HepG2 (cell line): ENCODE measurements around the gene CD300LF. TPM values are rescaled to one million over a fixed set of nuclear protein-coding genes. Genes with fewer than 3 reads are reported as not detected.
A peak's percentile ranks its signal among the peaks of the same experiment; 100 is the strongest.

Experiments used
- ATAC-seq: fragments of 200-7000 bp; cut with Tn5 transposase; 3 replicates; pipeline ENCODE4 v1.9.1; 2020; ENCODE audit warnings: mild to moderate bottlenecking, moderate library complexity
- BruUV-seq: library from RNA; stranded (reverse); fragments of 400-500 nt; replicated peaks from 2 replicates; lab custom pipeline; 2021; lab: Mats Ljungman, UMichigan
- CTCF ChIA-PET: fragments of 300-600 bp; formaldehyde crosslinking; extraction: SDS; loops from one replicate; lab custom pipeline; 2021; ENCODE audit warnings: low total read pairs, inconsistent platforms, low intra/inter-chr PET ratio; lab: Yijun Ruan, JAX
- POLR2A ChIA-PET: fragments of 350-600 bp; sonication (Branson Sonifier 250); formaldehyde crosslinking; loops from one replicate; lab custom pipeline; 2020; ENCODE audit warnings: antibody characterized with exemption, inconsistent platforms; lab: Yijun Ruan, JAX
- DNase-seq: peaks from one replicate; pipeline ENCODE4 v3.0.0-alpha.2; 2015; ENCODE audit warnings: low spot score
- FAIRE-seq: peaks from 3 replicates; lab custom pipeline; 2011; peaks lifted over from hg19 to GRCh38; lab: Jason Lieb, UNC
- H2AFZ ChIP-seq: one replicate; pipeline ENCODE4 v1.6.1; 2011; ENCODE audit warnings: low read length, inconsistent platforms
- H3K27ac ChIP-seq: fragments of 300-600 bp; 3 replicates; pipeline ENCODE4 v1.8.0; 2011; ENCODE audit warnings: mixed run types, mild to moderate bottlenecking, mixed read lengths, low read length, inconsistent platforms; ENCODE audit not compliant: insufficient read depth; ENCODE audit errors: extremely low read length
- H3K27me3 ChIP-seq, 2 experiments: fragments of 200-600 bp in 1 of 2; 2 replicates in 1 of 2; 3 replicates in 1 of 2; pipeline versions ENCODE4 v1.6.0 to v1.8.0; 2011; ENCODE audit warnings: low read length in 2 of 2, mild to moderate bottlenecking in 2 of 2, moderate library complexity in 2 of 2, inconsistent platforms in 1 of 2; ENCODE audit not compliant: insufficient read depth in 2 of 2, control insufficient read depth in 1 of 2
- H3K36me3 ChIP-seq, 2 experiments: fragments of 200-600 bp in 1 of 2; replicated peaks in 1 of 2; 2 replicates in 1 of 2; 3 replicates in 1 of 2; pipeline versions ENCODE4 v1.5.1 to v1.8.0; 2011; ENCODE audit warnings: low read length in 2 of 2, inconsistent platforms in 1 of 2; ENCODE audit not compliant: insufficient read depth in 2 of 2, control insufficient read depth in 1 of 2
- H3K4me1 ChIP-seq: 2 replicates; pipeline ENCODE4 v1.5.1; 2012; ENCODE audit warnings: low read length, inconsistent platforms; ENCODE audit not compliant: insufficient read depth
- H3K4me2 ChIP-seq: 2 replicates; pipeline ENCODE4 v1.6.0; 2011; ENCODE audit warnings: low read depth, low read length, inconsistent platforms
- H3K4me3 ChIP-seq, 3 experiments: fragments of 200-600 bp in 1 of 3; sonication (generic), shearing (Covaris generic) in 1 of 3; replicated peaks in 1 of 3; 2 replicates each; pipeline ENCODE4 v1.5.1; 2011 to 2016; ENCODE audit warnings: low read length in 3 of 3, inconsistent platforms in 2 of 3, low read depth in 2 of 3, mild to moderate bottlenecking in 2 of 3, control low read depth in 1 of 3, mixed read lengths in 1 of 3; ENCODE audit not compliant: insufficient read depth in 1 of 3
- H3K79me2 ChIP-seq: one replicate; pipeline ENCODE4 v1.6.1; 2011; ENCODE audit warnings: low read length, inconsistent platforms; ENCODE audit not compliant: insufficient read depth
- H3K9ac ChIP-seq: 2 replicates; pipeline ENCODE4 v1.6.0; 2011; ENCODE audit warnings: mild to moderate bottlenecking, low read depth, low read length, inconsistent platforms; ENCODE audit not compliant: insufficient read depth
- H3K9me3 ChIP-seq: 2 replicates; pipeline ENCODE4 v1.5.1; 2012; ENCODE audit warnings: mild to moderate bottlenecking, low read length
- H4K20me1 ChIP-seq: 2 replicates; pipeline ENCODE4 v1.6.0; 2011; ENCODE audit warnings: inconsistent platforms, mild to moderate bottlenecking, low read length, moderate library complexity; ENCODE audit not compliant: insufficient read depth
- ARNT2 ChIP-seq: sonication (generic); formaldehyde crosslinking; IDR thresholded peaks from 2 replicates; pipeline ENCODE4 v1.8.0; 2022; ENCODE audit warnings: mild to moderate bottlenecking, low read depth, missing genetic modification reagents, moderate library complexity
- FIP1L1 ChIP-seq: fragments of 200-400 bp; formaldehyde crosslinking; IDR thresholded peaks from 2 replicates; pipeline ENCODE4 v1.6.1; 2018; ENCODE audit warnings: low read depth, mild to moderate bottlenecking, low read length, moderate library complexity, borderline replicate concordance; ENCODE audit not compliant: insufficient read depth
- LBX2 ChIP-seq: sonication (generic); formaldehyde crosslinking; IDR thresholded peaks from 2 replicates; pipeline ENCODE4 v1.5.0; 2020; ENCODE audit warnings: missing genetic modification reagents, mild to moderate bottlenecking, borderline replicate concordance
- MAF1 ChIP-seq: sonication (generic); formaldehyde crosslinking; IDR thresholded peaks from 2 replicates; pipeline ENCODE4 v1.5.0; 2020; ENCODE audit warnings: missing genetic modification reagents, borderline replicate concordance
- NONO ChIP-seq, 2 experiments: fragments of 450-650 bp in 1 of 2; sonication (generic) in 1 of 2; formaldehyde crosslinking in 1 of 2; IDR thresholded peaks in 1 of 2; conservative IDR thresholded peaks in 1 of 2; 2 replicates each; pipeline versions ENCODE4 v1.6.1 to v1.8.0; 2017 to 2022; ENCODE audit warnings: mild to moderate bottlenecking in 1 of 2, missing genetic modification reagents in 1 of 2, moderate library complexity in 1 of 2
- PHB2 ChIP-seq: fragments of 450-650 bp; IDR thresholded peaks from 2 replicates; pipeline ENCODE4 v1.6.1; 2018; ENCODE audit not compliant: partially characterized antibody
- SALL1 ChIP-seq: sonication (generic); formaldehyde crosslinking; IDR thresholded peaks from 2 replicates; pipeline ENCODE4 v1.8.0; 2022; ENCODE audit warnings: mild to moderate bottlenecking, missing genetic modification reagents
- SRSF1 ChIP-seq: fragments of 200-400 bp; formaldehyde crosslinking; optimal IDR thresholded peaks from 2 replicates; pipeline ENCODE3; 2017; ENCODE audit warnings: mild to moderate bottlenecking, low read depth, low read length, moderate library complexity
- THAP9 ChIP-seq: sonication (generic); formaldehyde crosslinking; IDR thresholded peaks from 2 replicates; pipeline ENCODE4; 2020; ENCODE audit warnings: missing genetic modification reagents, mild to moderate bottlenecking, borderline replicate concordance
- ZFAT ChIP-seq: sonication (generic); formaldehyde crosslinking; conservative IDR thresholded peaks from 2 replicates; pipeline ENCODE4 v1.8.1; 2023; ENCODE audit warnings: missing genetic modification reagents, inconsistent platforms
- ZNF235 ChIP-seq: sonication (generic); formaldehyde crosslinking; IDR thresholded peaks from 2 replicates; pipeline ENCODE4 v1.8.1; 2023; ENCODE audit warnings: mild to moderate bottlenecking, missing genetic modification reagents, borderline replicate concordance
- ZNF33B ChIP-seq: sonication (generic); formaldehyde crosslinking; IDR thresholded peaks from 2 replicates; pipeline ENCODE4 v1.5.1; 2020; ENCODE audit warnings: mild to moderate bottlenecking, missing genetic modification reagents
- ZNF607 ChIP-seq: sonication (generic); formaldehyde crosslinking; IDR thresholded peaks from 2 replicates; pipeline ENCODE4 v1.5.1; 2020; ENCODE audit warnings: missing genetic modification reagents, mild to moderate bottlenecking, borderline replicate concordance
- ZNF737 ChIP-seq: sonication (generic); formaldehyde crosslinking; IDR thresholded peaks from 2 replicates; pipeline ENCODE4 v1.5.0; 2020; ENCODE audit warnings: missing genetic modification reagents, mild to moderate bottlenecking, borderline replicate concordance
- ZNF788 ChIP-seq: sonication (generic); formaldehyde crosslinking; IDR thresholded peaks from 2 replicates; pipeline ENCODE4 v1.5.0; 2020; ENCODE audit warnings: mild to moderate bottlenecking, missing genetic modification reagents, borderline replicate concordance
- ZNF83 ChIP-seq: sonication (generic); formaldehyde crosslinking; IDR thresholded peaks from 2 replicates; pipeline ENCODE4 v1.4.0; 2020; ENCODE audit warnings: missing genetic modification reagents, mild to moderate bottlenecking, borderline replicate concordance
- WGBS: methylation state at CpG from one replicate; pipeline ENCODE4 v1.1.6; 2017; ENCODE audit warnings: low lambda C conversion rate; 5-methylcytosine and 5-hydroxymethylcytosine counted together
- in situ Hi-C: cut with HindIII; loops from 2 replicates; pipeline ENCODE4 v1.10.0; 2017; ENCODE audit warnings: low pct_unique_long_range_greater_than_20kb; ENCODE audit not compliant: extremely low pct_ligation_motif_present
- intact Hi-C: fragments of 100-400 bp; cut with micrococcal nuclease; formaldehyde crosslinking; loops from one replicate; pipeline ENCODE4 v1.10.0; 2022; ENCODE audit not compliant: unreplicated experiment
- polyA plus RNA-seq, 8 experiments: library from polyadenylated mRNA; depleted of rRNA in 3 of 8; stranded (reverse) in 7 of 8; unstranded in 1 of 8; fragments of >200 nt; fragmentation: Illumina TruSeq in 4 of 8; extraction: Trizol in 4 of 8; gene quantifications; 2 replicates each; pipeline versions ENCODE4 v1.2.1 to v1.2.3, GENCODE V29; 2011 to 2016; ENCODE audit warnings: low read depth in 4 of 8, missing spikeins in 1 of 8, mixed read lengths in 1 of 8; ENCODE audit not compliant: insufficient read depth in 1 of 8
- total RNA-seq, 5 experiments: library from RNA; depleted of rRNA; stranded (reverse); fragments of >200 nt; fragmentation: Illumina TruSeq; extraction: Trizol; gene quantifications; 2 replicates each; pipeline ENCODE4 v1.2.3, GENCODE V29; 2016; ENCODE audit warnings: low read depth in 1 of 5

Gene CD300LF
- total and polyA plus RNA-seq, 2 of the 13 experiments (the other 11 are each of a cell fraction or from before 2014, with no cell fraction given): not detected

- no peak for TF ChIP-seq THAP9 (CRISPR knock-in tag)
- TF ChIP-seq MAF1 (CRISPR knock-in tag): no peak
Observed at GRCh38 chr17:74697515-74697914, 15.2 kb downstream of the CD300LF start (continued).

DNA sequence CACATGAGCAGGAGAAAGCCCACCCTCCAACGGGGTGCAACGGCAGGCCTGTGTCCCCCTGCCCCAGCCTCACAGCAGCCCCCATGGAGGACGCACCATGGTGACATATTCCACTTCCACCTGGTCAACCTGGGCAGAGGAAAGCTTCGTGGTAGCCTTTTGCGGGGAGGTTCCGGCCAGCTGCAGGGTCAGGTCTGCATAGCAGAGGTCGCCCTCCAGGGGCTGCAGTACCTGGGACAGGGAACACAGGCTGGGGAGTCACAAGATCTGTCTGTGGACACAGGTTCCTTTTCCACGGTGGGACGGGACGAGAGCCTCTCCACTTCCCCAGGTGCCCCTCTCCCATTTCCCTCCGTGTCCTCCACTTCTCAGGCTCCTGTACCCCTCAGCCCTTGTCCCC, 17.1 kb downstream of the CD300LF start:
- H3K9me3 ChIP-seq: no peaks in the 10 kb centered on the region
- ChIA-PET POLR2A (no interaction called here), CTCF (no interaction called here)
- H2AFZ ChIP-seq: no peak overlapping the region
- in situ Hi-C loops (no loop called here), intact Hi-C loops (no loop called here)
- no peak overlapping the region for H3K4me2 ChIP-seq
- no peaks in the 10 kb centered on the region for H3K79me2 ChIP-seq
- peaks cover 5% of the 10 kb centered on the region; the same call in 1 of the 2 replicates for H4K20me1 ChIP-seq
- H3K4me1 ChIP-seq: no peaks in the 10 kb centered on the region
- 27% methylated on average over 8 of the region's 11 CpGs for WGBS
- no peak for TF ChIP-seq ZNF788 (CRISPR knock-in tag)
- TF ChIP-seq ZNF33B: no peak
- no peak for TF ChIP-seq ZNF235 (CRISPR knock-in tag)
- no peak for TF ChIP-seq ARNT2 (CRISPR knock-in tag)
- no peak for TF ChIP-seq SRSF1
- no peak for TF ChIP-seq ZNF83 (CRISPR knock-in tag)
- TF ChIP-seq SALL1 (CRISPR knock-in tag): no peak
- no peak for TF ChIP-seq PHB2
- TF ChIP-seq ZFAT (CRISPR knock-in tag): no peak
- TF ChIP-seq ZNF607 (CRISPR knock-in tag): no peak
- TF ChIP-seq ZNF737 (CRISPR knock-in tag): no peak
- TF ChIP-seq NONO (IDR thresholded peaks at IDR 0.05): no peak
- TF ChIP-seq NONO (CRISPR knock-in tag; conservative IDR thresholded peaks at IDR 0.05): no peak
- TF ChIP-seq LBX2: no peak
- no peak for TF ChIP-seq FIP1L1
- H3K9ac ChIP-seq: no peak overlapping the region
- H3K36me3 ChIP-seq: no peaks in the 10 kb centered on the region
- BruUV-seq: no TSS peak
- H3K27ac ChIP-seq: no peak overlapping the region
- peaks cover 4 to 58% of the 10 kb centered on the region in 2 experiments; a peak in 4 of 5 replicates for H3K27me3 ChIP-seq
- no peak overlapping the region for H3K4me3 ChIP-seq
- peak; percentile 38; the same call in 1 of the 3 replicates for ATAC-seq
- FAIRE-seq: no peak
- DNase-seq: no peak
